GM12878 (cell line): ENCODE data around the gene TKTL1. TPM values are rescaled to one million over a fixed set of nuclear protein-coding genes. Genes with fewer than 3 reads are reported as not detected.
A peak's percentile ranks its signal among the peaks of the same experiment; 100 is the strongest.

Experiments
- ATAC-seq: fragments of 200-7000 bp; cut with Tn5 transposase; 3 replicates; pipeline ENCODE4 v1.9.1; 2020; ENCODE audit warnings: mild to moderate bottlenecking, moderate library complexity
- BruUV-seq: library from RNA; stranded (reverse); fragments of 400-500 nt; replicated peaks from 2 replicates; lab custom pipeline; 2021; lab: Mats Ljungman, UMichigan
- CTCF ChIA-PET: fragments of 300-600 bp; sonication (Branson Sonifier 250); formaldehyde crosslinking; extraction: SDS; loops from one replicate; lab custom pipeline; 2021; ENCODE audit warnings: inconsistent platforms; lab: Yijun Ruan, JAX
- POLR2A ChIA-PET: fragments of 350-600 bp; formaldehyde crosslinking; extraction: SDS; loops from one replicate; lab custom pipeline; 2021; ENCODE audit warnings: inconsistent platforms; lab: Charles Lee
- RAD21 ChIA-PET: fragments of 300-600 bp; sonication (Branson Sonifier 250); formaldehyde crosslinking; loops from one replicate; lab custom pipeline; 2023; ENCODE audit warnings: antibody characterized with exemption; ENCODE audit not compliant: unreplicated experiment; lab: Charles Lee
- SMC1A ChIA-PET: fragments of 300-600 bp; sonication (Branson Sonifier 250); formaldehyde crosslinking; loops from one replicate; lab custom pipeline; 2023; ENCODE audit not compliant: unreplicated experiment, uncharacterized antibody; lab: Charles Lee
- DNase-seq: peaks from one replicate; pipeline ENCODE4 v3.0.0-alpha.2; 2011; ENCODE audit warnings: low read depth, low spot score
- FAIRE-seq: peaks from 3 replicates; lab custom pipeline; 2011; peaks lifted over from hg19 to GRCh38; lab: Jason Lieb, UNC
- H2AFZ ChIP-seq: 2 replicates; pipeline ENCODE4 v1.6.0; 2011; ENCODE audit warnings: low read depth, low read length, control low read depth; ENCODE audit not compliant: control insufficient read depth
- H3K27ac ChIP-seq: 2 replicates; pipeline ENCODE4 v1.5.1; 2011; ENCODE audit warnings: control low read depth; ENCODE audit not compliant: control insufficient read depth, insufficient read depth
- H3K27me3 ChIP-seq, 2 experiments: replicated peaks in 1 of 2; 2 replicates each; pipeline versions ENCODE4 v1.6.0 to v1.6.1; 2011; ENCODE audit warnings: low read length in 1 of 2; ENCODE audit not compliant: control insufficient read depth in 2 of 2, insufficient read depth in 2 of 2
- H3K36me3 ChIP-seq, 2 experiments: 2 replicates each; pipeline ENCODE4 v1.5.1; 2011; ENCODE audit warnings: low read length in 1 of 2; ENCODE audit not compliant: control insufficient read depth in 2 of 2, insufficient read depth in 2 of 2
- H3K4me1 ChIP-seq: 2 replicates; pipeline ENCODE4 v1.6.1; 2011; ENCODE audit warnings: mild to moderate bottlenecking, low read length, moderate library complexity, mixed read lengths; ENCODE audit not compliant: control insufficient read depth, insufficient read depth
- H3K4me2 ChIP-seq: 2 replicates; pipeline ENCODE4 v1.6.0; 2011; ENCODE audit warnings: control low read depth; ENCODE audit not compliant: control insufficient read depth, insufficient read depth
- H3K4me3 ChIP-seq: fragments of 200-600 bp; sonication (generic); 2 replicates; pipeline ENCODE4 v1.5.1; 2016
- H3K79me2 ChIP-seq: 2 replicates; pipeline ENCODE4 v1.6.0; 2011; ENCODE audit warnings: low read length; ENCODE audit not compliant: control insufficient read depth, insufficient read depth
- H3K9ac ChIP-seq: 2 replicates; pipeline ENCODE4 v1.8.0; 2011; ENCODE audit warnings: low read length, control low read depth, mixed read lengths; ENCODE audit not compliant: control insufficient read depth, insufficient read depth
- H3K9me3 ChIP-seq: replicated peaks from 3 replicates; pipeline ENCODE4 v1.5.1; 2011; ENCODE audit warnings: mild to moderate bottlenecking, low read length; ENCODE audit not compliant: control insufficient read depth, insufficient read depth
- H4K20me1 ChIP-seq: 2 replicates; pipeline ENCODE4 v1.6.0; 2011; ENCODE audit not compliant: control insufficient read depth, insufficient read depth
- BACH1 ChIP-seq: fragments of 450-650 bp; IDR thresholded peaks from 2 replicates; pipeline ENCODE4 v1.6.1; 2017; ENCODE audit warnings: mild to moderate bottlenecking, borderline replicate concordance
- ETV6 ChIP-seq, 2 experiments: fragments of 450-650 bp in 1 of 2; IDR thresholded peaks in 1 of 2; conservative IDR thresholded peaks in 1 of 2; 2 replicates each; pipeline ENCODE4 v1.6.1; 2014; ENCODE audit warnings: antibody characterized with exemption in 1 of 2, borderline replicate concordance in 1 of 2, low read depth in 1 of 2, mild to moderate bottlenecking in 1 of 2, moderate library complexity in 1 of 2
- HCFC1 ChIP-seq: fragments of 150-350 bp; IDR thresholded peaks from 2 replicates; pipeline ENCODE4 v1.6.1; 2014; ENCODE audit warnings: low read length
- HDGF ChIP-seq: fragments of 450-650 bp; IDR thresholded peaks from 2 replicates; pipeline ENCODE4 v1.6.1; 2016; ENCODE audit warnings: antibody characterized with exemption
- NBN ChIP-seq: fragments of 450-650 bp; IDR thresholded peaks from 2 replicates; pipeline ENCODE4 v1.6.1; 2016
- PRDM15 ChIP-seq: fragments of 450-650 bp; formaldehyde crosslinking; IDR thresholded peaks from 2 replicates; pipeline ENCODE4 v1.4.0; 2020; ENCODE audit warnings: mild to moderate bottlenecking, moderate library complexity
- RAD21 ChIP-seq: IDR thresholded peaks from 2 replicates; pipeline ENCODE4 v1.6.1; 2011; ENCODE audit warnings: mild to moderate bottlenecking, low read depth, low read length, moderate library complexity; ENCODE audit not compliant: insufficient read depth
- RB1 ChIP-seq: fragments of 450-650 bp; formaldehyde crosslinking; IDR thresholded peaks from 2 replicates; pipeline ENCODE4 v1.6.1; 2017; ENCODE audit warnings: mild to moderate bottlenecking, borderline replicate concordance
- SMC3 ChIP-seq: IDR thresholded peaks from 2 replicates; pipeline ENCODE4 v1.6.1; 2011; ENCODE audit warnings: low read length, improper control_type of control experiment, borderline replicate concordance
- SREBF2 ChIP-seq: IDR thresholded peaks from 2 replicates; pipeline ENCODE4 v1.6.1; 2012; ENCODE audit warnings: mild to moderate bottlenecking, low read length
- STAT1 ChIP-seq: fragments of 450-650 bp; conservative IDR thresholded peaks from 2 replicates; pipeline ENCODE4 v1.6.1; 2014; ENCODE audit warnings: antibody characterized with exemption, mild to moderate bottlenecking
- TCF3 ChIP-seq: IDR thresholded peaks from 2 replicates; pipeline ENCODE4 v1.6.1; 2012; ENCODE audit warnings: low read depth, mild to moderate bottlenecking, low read length, borderline replicate concordance; ENCODE audit not compliant: insufficient read depth
- USF1 ChIP-seq: IDR thresholded peaks from 2 replicates; pipeline ENCODE4 v1.6.1; 2011; ENCODE audit warnings: borderline replicate concordance, low read depth, mild to moderate bottlenecking, moderate library complexity, mixed read lengths, low read length; ENCODE audit not compliant: insufficient read depth; ENCODE audit errors: extremely low read length
- ZNF207 ChIP-seq: fragments of 450-650 bp; IDR thresholded peaks from 2 replicates; pipeline ENCODE4 v1.6.1; 2014; ENCODE audit warnings: antibody characterized with exemption, mild to moderate bottlenecking, borderline replicate concordance
- WGBS: methylation state at CpG from one replicate; pipeline ENCODE4 v1.1.6; 2016; ENCODE audit warnings: low lambda C conversion rate; ENCODE audit not compliant: insufficient replicate concordance, insufficient coverage; ENCODE audit errors: missing lambda C conversion rate; 5-methylcytosine and 5-hydroxymethylcytosine counted together
- in situ Hi-C: fragments of 300-500 bp; cut with MboI; formaldehyde crosslinking; loops from 9 replicates; pipeline ENCODE4 v1.14.3; 2018; ENCODE audit warnings: mixed read lengths
- intact Hi-C: fragments of 100-400 bp; cut with micrococcal nuclease; formaldehyde crosslinking; loops from one replicate; pipeline ENCODE4 v1.14.2; 2022; ENCODE audit not compliant: unreplicated experiment
- polyA plus RNA-seq, 11 experiments: library from polyadenylated mRNA; depleted of rRNA in 4 of 11; unstranded in 6 of 11; stranded (reverse) in 5 of 11; fragments of >200 nt; fragmentation: Nextera tagmentation in 4 of 11; fragmentation: Illumina TruSeq in 1 of 11; extraction: Ambion mirVana in 4 of 11; extraction: Trizol in 1 of 11; gene quantifications; 1 replicate in 1 of 11; 2 replicates in 10 of 11; pipeline versions ENCODE4 v1.2.1 to v1.2.3, GENCODE V29; 2011 to 2016; ENCODE audit warnings: inconsistent platforms in 2 of 11, missing spikeins in 2 of 11, low read depth in 1 of 11
- total RNA-seq, 4 experiments: library from RNA; depleted of rRNA in 3 of 4; stranded (reverse); fragments of >200 nt in 3 of 4; fragmentation: Illumina TruSeq in 1 of 4; extraction: Trizol in 1 of 4; gene quantifications; 2 replicates each; pipeline versions ENCODE4 v1.2.1 to v1.2.3, GENCODE V29; 2013 to 2021
- TF ChIP-seq, protein P1 (sequence below): IDR thresholded peaks from 2 replicates; pipeline ENCODE4 v1.6.1; 2011; ENCODE audit warnings: low read depth, low read length, improper control_type of control experiment, borderline replicate concordance
- TF ChIP-seq, protein P2 (sequence below): fragments of 450-650 bp; conservative IDR thresholded peaks from 2 replicates; pipeline ENCODE4 v1.6.1; 2017; ENCODE audit warnings: mild to moderate bottlenecking, moderate library complexity

The TKTL1 gene
- total and polyA plus RNA-seq, 10 of the 15 experiments (the other 5 are each of a cell fraction or from before 2014, with no cell fraction given): 0.01 to 0.07 TPM; not detected in 8

DNA sequence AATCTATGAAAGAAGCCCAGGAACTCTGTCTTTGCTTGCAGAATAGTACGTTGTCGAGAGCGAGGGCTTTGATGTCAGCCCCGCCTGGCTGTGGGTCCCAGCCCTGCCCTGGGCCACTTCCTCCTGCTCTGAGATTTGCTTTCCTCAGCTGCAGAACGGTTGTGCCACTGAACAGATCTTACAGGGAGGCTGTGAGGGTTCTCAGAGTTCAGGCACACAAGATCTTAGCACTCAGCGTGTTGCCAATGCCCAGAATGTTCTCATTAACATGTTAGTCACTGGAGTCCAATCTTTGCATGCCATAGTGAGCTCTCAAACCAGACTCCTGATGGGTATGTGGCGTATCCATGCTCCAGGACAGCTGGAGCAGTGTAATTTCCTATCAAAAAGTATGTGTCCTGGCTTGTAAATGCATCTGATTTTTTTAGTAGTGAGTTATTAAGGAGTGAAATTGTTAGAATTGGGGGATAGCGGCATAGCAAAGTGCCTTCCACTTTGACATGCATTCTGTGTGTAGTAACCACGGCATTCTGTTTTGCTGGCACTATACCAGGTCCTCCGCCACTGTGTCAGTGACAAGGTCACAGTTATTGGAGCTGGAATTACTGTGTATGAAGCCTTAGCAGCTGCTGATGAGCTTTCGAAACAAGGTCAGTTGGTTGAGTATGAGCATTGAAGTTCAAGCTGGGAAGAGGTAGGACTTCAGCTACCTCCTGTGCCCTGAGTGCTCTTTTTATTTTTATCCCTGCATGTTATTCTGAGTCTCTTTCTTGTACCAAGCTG is 31.6 kb downstream of the TKTL1 start:
- Histone ChIP-seq H3K4me2 (no peak overlapping the region), H2AFZ (no peak overlapping the region), H3K4me1 (peaks cover 4% of the 10 kb centered on the region; the same call in 1 of the 2 replicates), H3K4me3 (no peak overlapping the region), H3K36me3 (no peaks in the 10 kb centered on the region), H3K27me3 (no peaks in the 10 kb centered on the region), H3K9me3 (no peaks in the 10 kb centered on the region), H3K79me2 (no peaks in the 10 kb centered on the region), H3K27ac (no peak overlapping the region), H3K9ac (no peak overlapping the region), H4K20me1 (no peaks in the 10 kb centered on the region)
- in situ Hi-C loops (no loop called here), intact Hi-C loops (no loop called here)
- ChIA-PET RAD21 (interaction anchor here (1.0 kb wide), 1 partner anchor 18 kb away, joined by 3 read pairs; no protein-coding TSS in a partner anchor), POLR2A (no interaction called here), CTCF (interaction anchor here (1.4 kb wide), 1 partner anchor 19 kb away, joined by 3 read pairs; no protein-coding TSS in a partner anchor), SMC1A (interaction anchor here (1.6 kb wide), 1 partner anchor 207 kb away, joined by 3 read pairs; no protein-coding TSS in a partner anchor)
- no TSS peak for BruUV-seq
- ATAC-seq (peak; percentile 34; the same call in 2 of the 3 replicates), FAIRE-seq (no peak), DNase-seq (no peak)
- 35% methylated on average over 11 of the region's 11 CpGs for WGBS
- TF ChIP-seq, protein P1, sequence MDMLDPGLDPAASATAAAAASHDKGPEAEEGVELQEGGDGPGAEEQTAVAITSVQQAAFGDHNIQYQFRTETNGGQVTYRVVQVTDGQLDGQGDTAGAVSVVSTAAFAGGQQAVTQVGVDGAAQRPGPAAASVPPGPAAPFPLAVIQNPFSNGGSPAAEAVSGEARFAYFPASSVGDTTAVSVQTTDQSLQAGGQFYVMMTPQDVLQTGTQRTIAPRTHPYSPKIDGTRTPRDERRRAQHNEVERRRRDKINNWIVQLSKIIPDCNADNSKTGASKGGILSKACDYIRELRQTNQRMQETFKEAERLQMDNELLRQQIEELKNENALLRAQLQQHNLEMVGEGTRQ: no peak
- TF ChIP-seq SMC3: no peak
- no peak for TF ChIP-seq TCF3
- no peak for TF ChIP-seq STAT1
- TF ChIP-seq ZNF207: no peak
- no peak for TF ChIP-seq RB1
- no peak for TF ChIP-seq NBN
- TF ChIP-seq SREBF2: no peak
- TF ChIP-seq USF1: no peak
- TF ChIP-seq HCFC1: no peak
- no peak for TF ChIP-seq HDGF
- no peak for TF ChIP-seq BACH1
- TF ChIP-seq, protein P2, sequence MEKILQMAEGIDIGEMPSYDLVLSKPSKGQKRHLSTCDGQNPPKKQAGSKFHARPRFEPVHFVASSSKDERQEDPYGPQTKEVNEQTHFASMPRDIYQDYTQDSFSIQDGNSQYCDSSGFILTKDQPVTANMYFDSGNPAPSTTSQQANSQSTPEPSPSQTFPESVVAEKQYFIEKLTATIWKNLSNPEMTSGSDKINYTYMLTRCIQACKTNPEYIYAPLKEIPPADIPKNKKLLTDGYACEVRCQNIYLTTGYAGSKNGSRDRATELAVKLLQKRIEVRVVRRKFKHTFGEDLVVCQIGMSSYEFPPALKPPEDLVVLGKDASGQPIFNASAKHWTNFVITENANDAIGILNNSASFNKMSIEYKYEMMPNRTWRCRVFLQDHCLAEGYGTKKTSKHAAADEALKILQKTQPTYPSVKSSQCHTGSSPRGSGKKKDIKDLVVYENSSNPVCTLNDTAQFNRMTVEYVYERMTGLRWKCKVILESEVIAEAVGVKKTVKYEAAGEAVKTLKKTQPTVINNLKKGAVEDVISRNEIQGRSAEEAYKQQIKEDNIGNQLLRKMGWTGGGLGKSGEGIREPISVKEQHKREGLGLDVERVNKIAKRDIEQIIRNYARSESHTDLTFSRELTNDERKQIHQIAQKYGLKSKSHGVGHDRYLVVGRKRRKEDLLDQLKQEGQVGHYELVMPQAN: no peak
- TF ChIP-seq PRDM15 (CRISPR knock-in tag): no peak
- TF ChIP-seq RAD21: no peak
- no peak for TF ChIP-seq ETV6 (conservative IDR thresholded peaks at IDR 0.05 in 1 of 2, IDR thresholded peaks at IDR 0.05 in 1 of 2; ENCODE audit: borderline replicate concordance in 1 of 2, low read depth in 1 of 2)
